Measurements from ENCODE around the gene LHFPL3.

- no peak for TF ChIP-seq POLR2AphosphoS5 (IDR thresholded peaks at IDR 0.05)
- TF ChIP-seq CTCF (IDR thresholded peaks at IDR 0.05): no peak
- no peak for TF ChIP-seq POLR2A (IDR thresholded peaks at IDR 0.05)
- no peak for TF ChIP-seq EP300 (IDR thresholded peaks at IDR 0.05)
Measured at GRCh38 chr7:104388222-104388621, 59.8 kb downstream of the LHFPL3 start.
